B cell (primary cell): ENCODE results near the gene ATP8A2.

Experiments used
- EZH2 ChIP-seq: IDR thresholded peaks from 2 replicates; pipeline ENCODE4 v1.6.1; 2012; ENCODE audit warnings: borderline replicate concordance, low read depth, mild to moderate bottlenecking, moderate library complexity, low read length; ENCODE audit not compliant: insufficient read depth, poor library complexity, severe bottlenecking
- TF ChIP-seq, protein P1 (sequence below): fragments of 200-600 bp; IDR thresholded peaks from one replicate; pipeline ENCODE4 v1.8.0; 2022; ENCODE audit warnings: antibody characterized with exemption, mild to moderate bottlenecking

DNA sequence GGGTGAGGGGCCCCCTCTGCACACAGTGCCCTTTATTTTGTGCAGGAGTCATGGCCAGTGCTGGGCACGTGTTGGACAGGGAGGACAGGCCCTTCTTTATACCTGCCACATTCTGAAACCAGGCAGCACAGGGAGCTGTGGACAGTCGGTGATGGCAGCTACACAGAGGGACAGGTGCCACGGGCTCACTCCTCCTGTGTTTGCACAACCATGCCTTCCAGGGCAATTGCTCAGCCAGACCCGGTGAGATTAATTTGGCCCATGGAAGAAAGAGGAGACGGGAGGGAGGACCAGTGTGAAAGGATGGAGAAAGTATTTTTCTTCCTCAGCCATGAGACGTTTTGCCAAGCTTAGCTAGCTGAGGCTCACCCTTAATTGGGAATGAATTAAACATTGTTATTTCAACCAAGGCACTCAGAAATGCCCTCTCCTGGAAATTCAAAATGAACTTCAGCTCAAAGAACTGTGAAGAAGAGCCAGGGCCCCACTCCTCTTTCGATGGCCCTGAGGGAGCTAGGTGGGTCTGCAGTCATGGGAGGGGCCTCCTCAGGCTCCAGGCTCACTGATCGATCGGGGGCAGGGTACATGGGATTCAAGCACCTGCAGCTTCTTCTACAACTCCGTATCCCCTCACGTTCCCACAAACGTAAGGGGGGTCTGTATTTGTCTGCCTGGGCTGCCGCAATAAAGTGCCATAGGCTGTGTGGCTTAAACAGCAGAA, 638.9 kb downstream of the ATP8A2 start:
- TF ChIP-seq, protein P1, sequence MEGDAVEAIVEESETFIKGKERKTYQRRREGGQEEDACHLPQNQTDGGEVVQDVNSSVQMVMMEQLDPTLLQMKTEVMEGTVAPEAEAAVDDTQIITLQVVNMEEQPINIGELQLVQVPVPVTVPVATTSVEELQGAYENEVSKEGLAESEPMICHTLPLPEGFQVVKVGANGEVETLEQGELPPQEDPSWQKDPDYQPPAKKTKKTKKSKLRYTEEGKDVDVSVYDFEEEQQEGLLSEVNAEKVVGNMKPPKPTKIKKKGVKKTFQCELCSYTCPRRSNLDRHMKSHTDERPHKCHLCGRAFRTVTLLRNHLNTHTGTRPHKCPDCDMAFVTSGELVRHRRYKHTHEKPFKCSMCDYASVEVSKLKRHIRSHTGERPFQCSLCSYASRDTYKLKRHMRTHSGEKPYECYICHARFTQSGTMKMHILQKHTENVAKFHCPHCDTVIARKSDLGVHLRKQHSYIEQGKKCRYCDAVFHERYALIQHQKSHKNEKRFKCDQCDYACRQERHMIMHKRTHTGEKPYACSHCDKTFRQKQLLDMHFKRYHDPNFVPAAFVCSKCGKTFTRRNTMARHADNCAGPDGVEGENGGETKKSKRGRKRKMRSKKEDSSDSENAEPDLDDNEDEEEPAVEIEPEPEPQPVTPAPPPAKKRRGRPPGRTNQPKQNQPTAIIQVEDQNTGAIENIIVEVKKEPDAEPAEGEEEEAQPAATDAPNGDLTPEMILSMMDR = no peak
- no peak for TF ChIP-seq EZH2
